Measurements from ENCODE around the gene COA1.
"Not testable (repeated sequence)": the region's sequence is repeated elsewhere in the genome, so short reads cannot be mapped to it uniquely, and the experiment has no call there.

COA1 gene

GRCh38 chr7:43726466-43726865 lies 2.9 kb downstream of the COA1 start:
- no peak for DNase-seq

GRCh38 chr7:43725251-43725650 lies 4.1 kb downstream of the COA1 start:
- DNase-seq = no peak

GRCh38 chr7:43723007-43723341 lies 6.3 kb downstream of the COA1 start:
- no peak for DNase-seq

GRCh38 chr7:43721193-43721806 lies 8.0 kb downstream of the COA1 start:
- no peak for DNase-seq

GRCh38 chr7:43716598-43716997 lies 12.7 kb downstream of the COA1 start:
- no peak for DNase-seq

GRCh38 chr7:43715966-43716365 lies 13.4 kb downstream of the COA1 start:
- DNase-seq = not testable (repeated sequence)

- no peak for DNase-seq
These were observed 17.8 kb downstream of the COA1 start for GRCh38 chr7:43711503-43711902.

- DNase-seq = not testable (repeated sequence)
These were observed 21.3 kb downstream of the COA1 start for GRCh38 chr7:43708055-43708454.

GRCh38 chr7:43703573-43703972 lies 25.8 kb downstream of the COA1 start:
- no peak for DNase-seq

GRCh38 chr7:43702974-43703373 lies 26.3 kb downstream of the COA1 start:
- DNase-seq = no peak

GRCh38 chr7:43701929-43702328 lies 27.4 kb downstream of the COA1 start:
- no peak for DNase-seq

- DNase-seq = no peak
These were observed 27.8 kb downstream of the COA1 start for GRCh38 chr7:43701500-43701854.

- DNase-seq = no peak
These were observed 28.4 kb downstream of the COA1 start for GRCh38 chr7:43700646-43701499.

- no peak for DNase-seq
These were observed 29.2 kb downstream of the COA1 start for GRCh38 chr7:43700059-43700501.

GRCh38 chr7:43698460-43699255 lies 30.7 kb downstream of the COA1 start:
- no peak for DNase-seq

- DNase-seq = no peak
These were observed 31.6 kb downstream of the COA1 start for GRCh38 chr7:43697690-43698089.

- no peak for DNase-seq
These were observed 34.0 kb downstream of the COA1 start for GRCh38 chr7:43695365-43695764.

GRCh38 chr7:43694399-43694748 lies 34.9 kb downstream of the COA1 start:
- DNase-seq = no peak

GRCh38 chr7:43693687-43694398 lies 35.5 kb downstream of the COA1 start:
- DNase-seq = no peak

GRCh38 chr7:43692582-43693373 lies 36.5 kb downstream of the COA1 start:
- DNase-seq = no peak

- no peak for DNase-seq
These were observed 37.7 kb downstream of the COA1 start for GRCh38 chr7:43691611-43692010.

GRCh38 chr7:43689115-43689514 lies 40.2 kb downstream of the COA1 start:
- no peak for DNase-seq
